Right lobe of liver (tissue), 4 donors: ENCODE data around the gene SAT2.

Source experiments
- CTCF ChIP-seq, 4 donors: fragments of 200-600 bp in 3 of 4; fragments of 450-650 bp in 1 of 4; IDR thresholded peaks; one replicate each; pipeline versions ENCODE4 v1.5.1 to v1.8.0; 2016 to 2022; ENCODE audit warnings: antibody characterized with exemption in 4 of 4, mild to moderate bottlenecking in 2 of 4
- POLR2A ChIP-seq: fragments of 450-650 bp; IDR thresholded peaks from one replicate; pipeline ENCODE4 v1.6.1; 2017; ENCODE audit warnings: antibody characterized with exemption, mild to moderate bottlenecking
- donor health status: DM: no; HTN: no; CAD: no.
- donor health status: DM: no; HTN: no; CAD: no.
- donor health status: DM: no; HTN: yes; CAD: no.

GRCh38 chr17:7647018-7647417 lies 19.4 kb upstream of the SAT2 start:
- TF ChIP-seq POLR2A (no peak), CTCF (IDR thresholded peaks at IDR 0.05) (no peak)
